GM12801 (cell line): ENCODE measurements around the gene DSG4.

Experiments
- CTCF ChIP-seq: IDR thresholded peaks from one replicate; pipeline ENCODE4 v1.5.1; 2011; ENCODE audit warnings: control low read depth; ENCODE audit not compliant: insufficient read length; ENCODE audit errors: extremely low read depth

DSG4 gene

GRCh38 chr18:31376477-31376876, at the start of gene DSG4:
Gene DSG4 (plus strand): TSS chr18:31376777. CDS start chr18:31376912, 135 bp downstream.
- no peak for TF ChIP-seq CTCF

- TF ChIP-seq CTCF: no peak
These were observed 46.7 kb upstream of the DSG4 start for GRCh38 chr18:31329787-31330438.

GRCh38 chr18:31343454-31343853, 33.1 kb upstream of the DSG4 start:
- no peak for TF ChIP-seq CTCF

GRCh38 chr18:31354990-31355389, 21.6 kb upstream of the DSG4 start:
- no peak for TF ChIP-seq CTCF

- TF ChIP-seq CTCF: no peak
These were observed 20.6 kb upstream of the DSG4 start for GRCh38 chr18:31356025-31356424.

GRCh38 chr18:31364190-31364589, 12.4 kb upstream of the DSG4 start:
- TF ChIP-seq CTCF: no peak

GRCh38 chr18:31369478-31369877, 7.1 kb upstream of the DSG4 start:
- TF ChIP-seq CTCF: no peak
